ENCODE measurements around the gene COPG2. TPM values are rescaled to one million over a fixed set of nuclear protein-coding genes. Genes with fewer than 3 reads are reported as not detected.

The COPG2 gene
- total RNA-seq, 1 experiment from 2014 or later, result 13.9 TPM

- peaks cover 44% of the 10 kb centered on the region for H3K36me3 Mint-ChIP-seq (ENCODE audit: insufficient read depth, unreplicated experiment)
- no peaks in the 10 kb centered on the region for H3K27me3 Mint-ChIP-seq (ENCODE audit: insufficient read depth, unreplicated experiment)
- H3K9me3 Mint-ChIP-seq (ENCODE audit: unreplicated experiment), result no peaks in the 10 kb centered on the region
- Histone ChIP-seq H3K9me3 (no peaks in the 10 kb centered on the region), H3K36me3 (ENCODE audit: control insufficient read depth, insufficient read depth, low read length) (no peaks in the 10 kb centered on the region; the same call in 1 of the 2 replicates), H3K4me3 (ENCODE audit: low read depth, low read length) (peak overlapping the region; percentile 98), H3K4me1 (peaks cover 40% of the 10 kb centered on the region), H3K27me3 (replicated peaks; ENCODE audit: control insufficient read depth, insufficient read depth, low read length) (no peaks in the 10 kb centered on the region)
- peaks cover 43% of the 10 kb centered on the region for H3K4me1 Mint-ChIP-seq (ENCODE audit: low read depth, unreplicated experiment)
- peak overlapping the region; percentile 97 for H3K4me3 Mint-ChIP-seq (ENCODE audit: unreplicated experiment)
- intact Hi-C loops (cut with micrococcal nuclease; ENCODE audit: unreplicated experiment), result loop anchor here (1.0 to 10.0 kb wide), 5 partner anchors 46 to 415 kb away; partner anchors contain the start of gene CEP41
- POLR2A ChIA-PET, result interaction anchor here (0.5 to 1.2 kb wide), 3 partner anchors 46 to 282 kb away, joined by 3 to 6 read pairs (median 3); partner anchors contain the start of genes CEP41 and TMEM209
- no peak for TF ChIP-seq CTCF (IDR thresholded peaks at IDR 0.05; ENCODE audit: insufficient read depth in 1 of 2, low read depth in 1 of 2, low read length in 1 of 2, severe bottlenecking in 1 of 2, unreplicated experiment in 1 of 2)
- no TSS peak for BruUV-seq (replicated peaks)
- peak overlapping the region; percentile 96 for H3K27ac Mint-ChIP-seq (ENCODE audit: unreplicated experiment)
- CTCF ChIA-PET, result interaction anchor here (0.7 to 1.5 kb wide), 3 partner anchors 123 to 281 kb away, joined by 3 to 4 read pairs (median 3); no protein-coding TSS in a partner anchor
- no peak for DNase-seq
Observed at GRCh38 chr7:130486954-130487436, 181.6 kb downstream of the COPG2 start.

GRCh38 chr7:130486114-130486953 lies 182.2 kb downstream of the COPG2 start:
- intact Hi-C loops (cut with micrococcal nuclease; ENCODE audit: unreplicated experiment), result loop anchor here (1.0 to 10.0 kb wide), 5 partner anchors 45 to 414 kb away; partner anchors contain the start of gene CEP41
- Mint-ChIP-seq H3K27me3 (ENCODE audit: insufficient read depth, unreplicated experiment) (no peaks in the 10 kb centered on the region), H3K4me1 (ENCODE audit: low read depth, unreplicated experiment) (peaks cover 45% of the 10 kb centered on the region), H3K4me3 (ENCODE audit: unreplicated experiment) (peak overlapping the region; percentile 97), H3K27ac (ENCODE audit: unreplicated experiment) (peak overlapping the region; percentile 96), H3K9me3 (ENCODE audit: unreplicated experiment) (no peaks in the 10 kb centered on the region), H3K36me3 (ENCODE audit: insufficient read depth, unreplicated experiment) (peaks cover 40% of the 10 kb centered on the region)
- peak; percentile 91 to 92 for TF ChIP-seq CTCF (IDR thresholded peaks at IDR 0.05; ENCODE audit: insufficient read depth in 1 of 2, low read depth in 1 of 2, low read length in 1 of 2, severe bottlenecking in 1 of 2, unreplicated experiment in 1 of 2)
- Histone ChIP-seq H3K4me3 (ENCODE audit: low read depth, low read length) (peak overlapping the region; percentile 98), H3K4me1 (peaks cover 40% of the 10 kb centered on the region), H3K9me3 (no peaks in the 10 kb centered on the region), H3K27me3 (replicated peaks; ENCODE audit: control insufficient read depth, insufficient read depth, low read length) (no peaks in the 10 kb centered on the region), H3K36me3 (ENCODE audit: control insufficient read depth, insufficient read depth, low read length) (no peaks in the 10 kb centered on the region; the same call in 1 of the 2 replicates)
- POLR2A ChIA-PET, result interaction anchor here (0.5 to 1.2 kb wide), 3 partner anchors 45 to 281 kb away, joined by 3 to 6 read pairs (median 3); partner anchors contain the start of genes CEP41 and TMEM209
- no TSS peak for BruUV-seq (replicated peaks)
- CTCF ChIA-PET, result interaction anchor here (0.7 to 1.5 kb wide), 2 partner anchors 122 to 235 kb away, joined by 3 read pairs; no protein-coding TSS in a partner anchor
- peak; percentile 96 to 98 for DNase-seq

- ChIA-PET POLR2A (interaction anchor here (1.8 kb wide), 1 partner anchor 45 kb away, joined by 5 read pairs; the partner anchor contains the start of gene CEP41), CTCF (no interaction called here)
- H3K4me3 ChIP-seq (ENCODE audit: low read depth, low read length), result peak overlapping the region; percentile 98
- H3K36me3 ChIP-seq (ENCODE audit: control insufficient read depth, insufficient read depth, low read length), result no peaks in the 10 kb centered on the region
- TSS peak; percentile 38 for BruUV-seq (replicated peaks)
- peaks cover 45% of the 10 kb centered on the region for H3K4me1 Mint-ChIP-seq (ENCODE audit: low read depth, unreplicated experiment)
- no peaks in the 10 kb centered on the region for H3K27me3 ChIP-seq (replicated peaks; ENCODE audit: control insufficient read depth, insufficient read depth, low read length)
- intact Hi-C loops (cut with micrococcal nuclease; ENCODE audit: unreplicated experiment), result loop anchor here (1.0 to 10.0 kb wide), 6 partner anchors 44 to 413 kb away; partner anchors contain the start of gene CEP41
- TF ChIP-seq CTCF (IDR thresholded peaks at IDR 0.05; ENCODE audit: insufficient read depth in 1 of 2, low read depth in 1 of 2, low read length in 1 of 2, severe bottlenecking in 1 of 2, unreplicated experiment in 1 of 2), result no peak
- H3K27ac Mint-ChIP-seq (ENCODE audit: unreplicated experiment), result peak overlapping the region; percentile 96
- peak overlapping the region; percentile 97 for H3K4me3 Mint-ChIP-seq (ENCODE audit: unreplicated experiment)
- H3K27me3 Mint-ChIP-seq (ENCODE audit: insufficient read depth, unreplicated experiment), result no peaks in the 10 kb centered on the region
- H3K9me3 ChIP-seq, result no peaks in the 10 kb centered on the region
- no peak for DNase-seq
- no peaks in the 10 kb centered on the region for H3K9me3 Mint-ChIP-seq (ENCODE audit: unreplicated experiment)
- H3K36me3 Mint-ChIP-seq (ENCODE audit: insufficient read depth, unreplicated experiment), result peaks cover 34% of the 10 kb centered on the region
- H3K4me1 ChIP-seq, result peaks cover 39% of the 10 kb centered on the region
Observed at GRCh38 chr7:130485734-130486113, 182.8 kb downstream of the COPG2 start.

All from Caco-2 (cell line).